GM21526 (cell line): Measurements from ENCODE around the gene OLFML2A.
"Not testable (repeated sequence)": the region's sequence is repeated elsewhere in the genome, so short reads cannot be mapped to it uniquely, and the experiment has no call there.

Experiments
- ATAC-seq: cut with Tn5 transposase; IDR thresholded peaks from one replicate; pipeline ENCODE4 v1.9.1; 2021; ENCODE audit warnings: moderate library complexity; ENCODE audit not compliant: unreplicated experiment, low FRiP score

The OLFML2A gene

DNA sequence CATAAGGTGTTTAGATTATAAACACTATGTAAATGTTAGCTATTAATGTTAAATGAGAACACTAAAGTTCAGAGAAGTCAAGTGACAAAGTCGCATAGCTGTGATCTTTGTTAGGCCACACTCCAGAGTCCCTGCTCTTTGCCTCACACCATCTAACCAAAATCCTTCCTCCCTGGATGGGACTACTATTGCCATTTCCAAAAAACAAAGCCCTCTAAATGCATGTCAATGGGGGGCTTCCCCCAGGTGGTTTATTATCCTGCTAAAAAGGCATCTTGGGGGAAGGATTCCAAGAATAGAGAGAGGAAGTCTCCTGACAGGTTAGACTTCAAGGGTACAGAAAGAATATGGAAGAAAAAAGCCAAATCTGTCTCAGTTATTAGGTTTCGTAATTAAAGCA, 16.2 kb upstream of the OLFML2A start:
- ATAC-seq, result no peak

GRCh38 chr9:124761196-124761595, 15.7 kb upstream of the OLFML2A start:
- no peak for ATAC-seq

DNA sequence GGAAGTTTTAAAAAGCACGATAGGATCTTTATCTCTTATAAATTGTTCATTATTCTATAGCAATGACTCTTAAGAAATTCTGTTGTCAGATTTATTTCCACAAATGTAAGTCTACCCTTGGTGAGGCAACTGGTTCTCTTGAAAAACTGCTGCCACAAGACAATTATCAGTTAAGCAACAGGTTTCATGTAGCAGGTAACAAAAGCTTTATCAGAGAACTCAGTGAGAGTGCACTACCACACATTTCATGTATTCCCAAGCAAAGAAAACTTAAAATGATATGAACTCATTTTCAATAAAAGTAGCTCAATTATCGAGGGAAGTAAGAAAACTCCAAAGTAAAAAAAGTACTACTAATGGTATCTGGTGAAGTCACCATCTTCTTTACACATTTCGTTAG, 15.2 kb upstream of the OLFML2A start:
- ATAC-seq, result no peak

DNA sequence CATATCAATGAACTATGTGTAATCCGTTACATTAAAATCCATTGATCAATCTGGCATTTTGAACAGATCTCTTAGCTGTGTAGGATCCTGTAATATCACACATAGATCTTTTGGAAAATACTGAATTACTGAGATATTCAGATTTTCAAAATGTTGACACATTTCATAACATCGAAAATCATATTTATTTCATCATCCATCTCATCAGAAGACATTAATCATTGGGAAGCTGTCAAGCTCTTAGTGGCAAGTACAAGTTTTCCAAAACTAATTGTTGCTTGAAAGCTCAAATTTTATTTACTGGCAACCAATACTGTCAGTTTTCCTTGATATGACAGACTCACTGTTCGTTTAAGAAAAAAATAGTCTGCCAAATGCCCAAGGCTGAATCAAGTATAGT, 14.3 kb upstream of the OLFML2A start:
- ATAC-seq, result no peak

- ATAC-seq, result peak; percentile 58
Measured at GRCh38 chr9:124764774-124765438, 12.0 kb upstream of the OLFML2A start.

- ATAC-seq, result no peak
Measured at GRCh38 chr9:124765439-124765835, 11.5 kb upstream of the OLFML2A start.

- ATAC-seq, result no peak
Measured at GRCh38 chr9:124766326-124766725, 10.6 kb upstream of the OLFML2A start.

GRCh38 chr9:124766815-124767554, 9.9 kb upstream of the OLFML2A start:
- ATAC-seq, result no peak

DNA sequence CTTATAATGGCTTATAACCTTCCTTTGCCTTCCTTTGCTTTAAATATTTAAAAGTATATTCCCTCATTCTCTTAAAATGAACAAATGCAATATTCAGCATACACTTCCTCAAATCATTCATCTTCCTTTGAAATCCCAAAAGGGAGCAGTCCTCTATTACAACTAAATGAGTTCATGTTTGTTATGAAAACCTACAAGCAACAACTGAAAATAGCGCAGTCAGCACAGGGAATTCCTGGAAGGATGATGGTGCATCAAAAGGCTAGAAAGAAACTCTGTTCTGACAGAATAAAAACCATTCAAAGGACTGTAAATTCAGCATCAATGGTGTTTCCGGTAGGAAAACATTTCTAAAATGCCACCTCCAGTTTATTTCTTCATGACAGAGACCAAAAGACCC, 9.1 kb upstream of the OLFML2A start:
- ATAC-seq, result no peak

DNA sequence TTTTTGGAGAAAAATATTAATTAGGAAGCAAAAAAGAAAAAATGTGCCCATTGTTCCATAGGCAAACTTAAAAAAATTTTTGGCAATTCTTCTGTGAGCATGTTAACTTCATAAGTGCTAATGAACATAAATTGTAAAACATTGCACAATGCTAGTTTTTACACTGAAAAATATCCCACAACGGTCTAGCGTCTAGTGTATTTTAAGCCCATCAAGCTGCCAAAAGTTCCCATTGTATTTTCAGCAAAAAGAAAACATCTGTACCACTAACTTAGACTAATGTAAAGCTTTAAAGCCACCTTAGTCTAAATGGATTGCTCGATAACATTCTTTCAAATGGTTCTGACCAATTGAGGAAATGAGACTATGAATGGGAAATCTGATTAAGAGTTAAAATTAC, 8.6 kb upstream of the OLFML2A start:
- no peak for ATAC-seq

DNA sequence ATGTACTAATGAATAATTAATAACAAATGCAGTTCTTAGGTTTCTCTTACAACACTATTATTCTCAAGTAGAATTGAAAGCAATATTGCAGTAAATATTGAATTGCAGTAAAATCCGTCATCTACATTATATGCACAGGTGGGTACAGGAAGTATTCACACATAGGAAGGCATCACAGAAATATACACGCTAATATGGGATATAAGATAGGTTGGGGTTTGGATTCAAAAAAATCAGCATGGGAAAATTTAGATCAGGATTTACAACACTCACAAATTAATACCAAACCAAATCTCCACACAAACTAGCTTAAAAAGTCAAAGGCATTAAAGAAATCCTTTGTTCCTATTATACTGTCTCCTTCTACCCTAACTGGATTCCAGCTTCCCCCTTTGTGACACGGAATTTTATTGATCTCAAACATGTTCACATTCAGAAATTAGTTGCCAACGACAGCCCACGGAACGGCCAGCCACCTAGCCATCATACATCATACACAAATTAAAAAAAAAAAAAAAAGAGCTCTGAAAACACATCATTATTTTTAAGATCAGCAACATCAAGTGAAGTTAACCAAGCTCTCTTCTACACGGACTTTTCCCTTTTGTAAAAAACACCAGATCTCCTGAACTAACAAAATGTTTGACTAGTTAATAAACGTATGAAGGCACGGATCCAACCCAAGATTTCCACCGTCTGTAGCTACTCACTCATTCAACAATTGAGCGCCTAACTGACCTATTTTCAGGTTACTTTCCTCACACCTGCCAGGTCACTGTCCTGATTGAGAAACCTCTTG, 8.0 kb upstream of the OLFML2A start:
- no peak for ATAC-seq

GRCh38 chr9:124769549-124770358, 7.2 kb upstream of the OLFML2A start:
- ATAC-seq, result no peak

GRCh38 chr9:124770359-124771020, 6.4 kb upstream of the OLFML2A start:
- no peak for ATAC-seq

- ATAC-seq, result peak; percentile 85
Measured at GRCh38 chr9:124771021-124771866, 5.7 kb upstream of the OLFML2A start, which contains the start of gene NR6A1. Gene NR6A1, minus strand, starts transcription at chr9:124771311.

DNA sequence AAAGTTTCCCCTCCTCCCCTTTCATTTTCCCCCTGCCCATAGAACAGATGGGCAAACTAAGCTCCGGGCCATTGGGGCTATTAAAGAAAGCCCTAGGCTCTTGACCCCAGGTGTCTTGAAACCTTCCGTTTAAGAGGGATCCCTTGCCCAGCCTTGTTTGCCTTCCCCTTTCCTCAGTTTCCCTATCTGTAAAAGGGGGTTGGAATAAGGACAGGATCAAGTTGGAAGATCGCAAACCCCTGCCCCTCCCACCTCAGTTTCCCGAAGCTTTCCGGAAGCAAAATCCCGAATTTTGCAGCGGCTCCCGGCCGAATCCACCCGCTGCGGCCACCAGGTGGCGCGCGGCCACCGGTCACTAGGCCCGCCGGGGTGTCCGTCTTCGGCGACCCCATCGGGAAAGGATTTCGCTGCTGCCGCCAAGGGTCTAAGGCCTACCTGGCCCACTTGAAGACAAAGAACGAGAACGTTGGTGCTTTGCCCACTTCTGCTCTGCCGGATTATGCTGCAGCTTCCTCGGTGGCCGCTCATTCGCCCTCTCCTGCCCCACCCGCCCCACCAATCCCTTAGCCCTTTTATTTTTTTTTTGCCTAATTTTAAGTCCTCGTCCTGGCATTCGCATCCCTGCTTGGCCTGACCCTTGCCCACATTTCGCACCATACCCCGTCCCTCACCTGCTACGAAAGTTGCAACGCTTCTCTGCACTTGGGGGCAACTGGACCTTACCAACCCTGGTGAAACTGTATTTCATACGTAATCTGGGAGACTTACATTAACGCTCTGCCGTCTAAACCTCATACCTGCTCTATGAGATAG, 4.9 kb upstream of the OLFML2A start:
- ATAC-seq, result no peak

DNA sequence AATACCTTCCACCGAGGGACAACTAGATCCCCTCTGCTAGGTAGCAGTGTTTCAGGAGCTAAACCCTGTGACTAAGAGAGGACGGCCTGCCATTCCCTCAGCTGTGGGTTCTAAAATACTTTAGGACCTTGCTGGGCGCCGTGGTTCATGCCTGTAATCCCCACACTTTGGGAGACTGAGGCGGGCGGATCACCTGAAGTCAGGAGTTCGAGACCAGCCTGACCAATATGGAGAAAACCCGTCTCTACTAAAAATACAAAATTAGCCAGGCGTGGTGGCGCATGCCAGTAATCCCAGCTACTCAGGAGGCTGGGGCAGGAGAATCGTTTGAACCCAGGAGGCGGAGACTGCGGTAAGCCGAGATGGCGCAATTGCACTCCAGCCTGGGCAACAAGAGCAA, 4.1 kb upstream of the OLFML2A start:
- not testable (repeated sequence) for ATAC-seq

DNA sequence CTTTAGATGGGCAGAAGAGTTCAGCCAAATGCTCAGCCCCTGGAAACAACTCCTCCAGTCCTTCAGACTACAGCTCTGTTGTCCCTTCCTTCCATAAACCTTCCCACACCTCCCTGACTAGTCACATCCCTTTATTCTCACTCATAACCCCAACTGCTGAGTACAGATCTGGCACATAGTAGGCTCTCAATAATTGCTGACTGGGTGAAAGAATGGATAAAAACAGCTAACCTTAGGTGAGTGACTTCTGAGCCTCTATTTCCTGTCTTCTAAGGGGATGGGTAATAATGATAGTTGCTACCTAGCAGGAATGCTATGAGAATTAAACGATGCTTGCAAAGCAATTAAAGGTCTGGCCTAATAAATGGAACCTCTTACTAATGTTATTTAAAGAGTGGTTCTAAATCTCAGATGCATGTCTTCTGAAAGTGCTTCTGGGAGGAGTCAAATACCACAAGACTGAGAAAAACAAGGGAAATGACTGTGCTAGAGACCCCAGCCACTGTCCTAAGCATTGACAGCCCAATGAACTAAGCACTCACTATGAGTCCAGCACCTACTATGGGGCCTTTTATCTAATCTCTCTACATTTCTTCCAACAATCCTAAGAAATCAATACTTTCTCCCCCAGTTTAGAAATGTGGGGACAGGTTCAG, 3.3 kb upstream of the OLFML2A start:
- ATAC-seq, result no peak
